Measurements from ENCODE around the gene SLC66A1. TPM values are rescaled to one million over a fixed set of nuclear protein-coding genes. Genes with fewer than 3 reads are reported as not detected.

SLC66A1 gene
- total RNA-seq, 2 donors from 2014 or later = 11.4 to 12.0 TPM

- no peaks in the 10 kb centered on the region for H3K27me3 ChIP-seq (replicated peaks; ENCODE audit: insufficient read depth)
- no peak overlapping the region for H3K4me3 ChIP-seq
- ATAC-seq (ENCODE audit: insufficient number of reproducible peaks, low FRiP score, low read depth) (no peak), DNase-seq (ENCODE audit: low spot score) (no peak)
- H3K9me3 ChIP-seq = no peaks in the 10 kb centered on the region
- H3K4me1 ChIP-seq (ENCODE audit: control insufficient read depth in 1 of 2, low read depth in 2 of 2) = peaks cover 6 to 15% of the 10 kb centered on the region in 2 donors
- no peak overlapping the region for H3K27ac ChIP-seq
- TF ChIP-seq, protein P1, sequence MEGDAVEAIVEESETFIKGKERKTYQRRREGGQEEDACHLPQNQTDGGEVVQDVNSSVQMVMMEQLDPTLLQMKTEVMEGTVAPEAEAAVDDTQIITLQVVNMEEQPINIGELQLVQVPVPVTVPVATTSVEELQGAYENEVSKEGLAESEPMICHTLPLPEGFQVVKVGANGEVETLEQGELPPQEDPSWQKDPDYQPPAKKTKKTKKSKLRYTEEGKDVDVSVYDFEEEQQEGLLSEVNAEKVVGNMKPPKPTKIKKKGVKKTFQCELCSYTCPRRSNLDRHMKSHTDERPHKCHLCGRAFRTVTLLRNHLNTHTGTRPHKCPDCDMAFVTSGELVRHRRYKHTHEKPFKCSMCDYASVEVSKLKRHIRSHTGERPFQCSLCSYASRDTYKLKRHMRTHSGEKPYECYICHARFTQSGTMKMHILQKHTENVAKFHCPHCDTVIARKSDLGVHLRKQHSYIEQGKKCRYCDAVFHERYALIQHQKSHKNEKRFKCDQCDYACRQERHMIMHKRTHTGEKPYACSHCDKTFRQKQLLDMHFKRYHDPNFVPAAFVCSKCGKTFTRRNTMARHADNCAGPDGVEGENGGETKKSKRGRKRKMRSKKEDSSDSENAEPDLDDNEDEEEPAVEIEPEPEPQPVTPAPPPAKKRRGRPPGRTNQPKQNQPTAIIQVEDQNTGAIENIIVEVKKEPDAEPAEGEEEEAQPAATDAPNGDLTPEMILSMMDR (IDR thresholded peaks at IDR 0.05) = no peak
- H3K36me3 ChIP-seq = peaks cover 41% of the 10 kb centered on the region
These were observed 33.3 kb downstream of the SLC66A1 start for GRCh38 chr1:19345391-19345790.

- Histone ChIP-seq H3K36me3 (peaks cover 41% of the 10 kb centered on the region), H3K27me3 (replicated peaks; ENCODE audit: insufficient read depth) (no peaks in the 10 kb centered on the region), H3K4me3 (no peak overlapping the region), H3K9me3 (no peaks in the 10 kb centered on the region), H3K27ac (no peak overlapping the region), H3K4me1 (ENCODE audit: control insufficient read depth in 1 of 2, low read depth in 2 of 2) (peaks cover 6 to 15% of the 10 kb centered on the region in 2 donors)
- no peak for ATAC-seq (ENCODE audit: insufficient number of reproducible peaks, low FRiP score, low read depth)
- TF ChIP-seq, protein P1 (IDR thresholded peaks at IDR 0.05) = no peak
- DNase-seq (ENCODE audit: low spot score) = no peak
These were observed 33.9 kb downstream of the SLC66A1 start for GRCh38 chr1:19346026-19346425.

DNA sequence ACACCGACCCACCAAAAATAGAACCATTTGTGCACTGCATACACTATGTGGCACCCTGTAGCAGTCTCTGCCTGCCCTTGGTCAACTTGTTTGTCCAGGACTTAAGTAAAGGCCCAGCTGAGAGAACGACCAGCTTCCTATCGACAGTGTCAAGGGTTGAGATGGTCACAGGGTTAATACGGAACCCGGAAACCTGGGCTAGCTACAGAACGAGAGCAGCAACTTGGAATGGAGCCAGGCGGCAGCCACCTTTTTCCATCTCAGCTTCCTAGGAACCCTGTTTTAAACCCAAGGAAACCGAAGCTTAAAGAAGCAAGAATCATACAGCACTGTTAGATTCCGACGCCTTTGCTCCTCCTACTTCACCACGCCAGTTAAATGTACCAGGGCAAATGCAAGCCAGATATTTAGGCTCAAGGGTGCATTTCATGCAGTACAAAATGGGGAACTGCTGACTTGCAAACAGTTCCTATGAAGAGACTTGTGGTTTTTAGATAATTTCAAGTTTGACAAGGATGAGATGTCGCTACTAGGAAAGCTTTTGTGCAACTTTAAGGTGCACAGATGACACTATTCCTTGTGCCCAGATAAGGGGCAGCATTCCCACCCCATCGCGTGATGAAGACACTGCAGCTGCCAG is 35.5 kb downstream of the SLC66A1 start:
- Histone ChIP-seq H3K27me3 (replicated peaks; ENCODE audit: insufficient read depth) (no peaks in the 10 kb centered on the region), H3K36me3 (peaks cover 54% of the 10 kb centered on the region), H3K27ac (no peak overlapping the region), H3K4me1 (ENCODE audit: control insufficient read depth in 1 of 2, low read depth in 2 of 2) (no peaks in the 10 kb centered on the region), H3K4me3 (no peak overlapping the region), H3K9me3 (no peaks in the 10 kb centered on the region)
- ATAC-seq (ENCODE audit: insufficient number of reproducible peaks, low FRiP score, low read depth) (no peak), DNase-seq (ENCODE audit: low spot score) (no peak)
- TF ChIP-seq, protein P1 (IDR thresholded peaks at IDR 0.05) = no peak

GRCh38 chr1:19348441-19349198 is 36.5 kb downstream of the SLC66A1 start:
- Histone ChIP-seq H3K9me3 (no peaks in the 10 kb centered on the region), H3K27ac (no peak overlapping the region), H3K4me3 (no peak overlapping the region), H3K4me1 (ENCODE audit: control insufficient read depth in 1 of 2, low read depth in 2 of 2) (no peaks in the 10 kb centered on the region), H3K27me3 (replicated peaks; ENCODE audit: insufficient read depth) (no peaks in the 10 kb centered on the region), H3K36me3 (peaks cover 56% of the 10 kb centered on the region)
- ATAC-seq (ENCODE audit: insufficient number of reproducible peaks, low FRiP score, low read depth) = no peak
- TF ChIP-seq, protein P1 (IDR thresholded peaks at IDR 0.05) = no peak
- no peak for DNase-seq (ENCODE audit: low spot score)

- no peak for DNase-seq (ENCODE audit: low spot score)
- Histone ChIP-seq H3K4me1 (ENCODE audit: control insufficient read depth in 1 of 2, low read depth in 2 of 2) (no peaks in the 10 kb centered on the region), H3K36me3 (peaks cover 57% of the 10 kb centered on the region), H3K4me3 (no peak overlapping the region), H3K9me3 (no peaks in the 10 kb centered on the region), H3K27me3 (replicated peaks; ENCODE audit: insufficient read depth) (no peaks in the 10 kb centered on the region), H3K27ac (no peak overlapping the region)
- ATAC-seq (ENCODE audit: insufficient number of reproducible peaks, low FRiP score, low read depth) = no peak
- TF ChIP-seq, protein P1 (IDR thresholded peaks at IDR 0.05) = no peak
These were observed 37.9 kb downstream of the SLC66A1 start for GRCh38 chr1:19349999-19350398.
